CD4-positive, CD25-positive, alpha-beta regulatory T cell (primary cell): Measurements from ENCODE around the gene APOE. TPM values are rescaled to one million over a fixed set of nuclear protein-coding genes. Genes with fewer than 3 reads are reported as not detected.
"Not testable (repeated sequence)": the region's sequence is repeated elsewhere in the genome, so short reads cannot be mapped to it uniquely, and the experiment has no call there.

Source experiments
- ATAC-seq, 2 donors: fragments of 150-1000 bp; cut with Tn5 transposase; one replicate each; pipeline ENCODE4 v1.10.0; 2021; ENCODE audit warnings: low read depth in 2 of 2, moderate number of reproducible peaks in 2 of 2, moderate library complexity in 1 of 2
- DNase-seq, 3 donors: peaks; one replicate each; pipeline versions ENCODE4 v3.0.0 to v3.0.0-alpha.2; 2012 to 2022; ENCODE audit warnings: mixed read lengths in 1 of 3
- H3K27ac ChIP-seq: one replicate; pipeline ENCODE4 v1.7.0; 2013; ENCODE audit warnings: mild to moderate bottlenecking, low read length; ENCODE audit not compliant: insufficient read depth, poor library complexity, severe bottlenecking
- H3K27me3 ChIP-seq: one replicate; pipeline ENCODE4 v1.7.0; 2013; ENCODE audit warnings: low read length; ENCODE audit not compliant: control insufficient read depth, insufficient read depth
- H3K36me3 ChIP-seq: one replicate; pipeline ENCODE4 v1.7.0; 2013; ENCODE audit warnings: mild to moderate bottlenecking, low read length, moderate library complexity; ENCODE audit not compliant: control insufficient read depth, insufficient read depth
- H3K4me1 ChIP-seq: 2 replicates; pipeline ENCODE4 v1.7.0; 2013; ENCODE audit warnings: mild to moderate bottlenecking, low read length; ENCODE audit not compliant: insufficient read depth, control insufficient read depth, poor library complexity, severe bottlenecking
- H3K4me3 ChIP-seq: one replicate; pipeline ENCODE4 v1.7.0; 2013; ENCODE audit warnings: low read depth, mild to moderate bottlenecking, low read length, moderate library complexity
- H3K9me3 ChIP-seq, 2 experiments: 1 replicate in 1 of 2; 2 replicates in 1 of 2; pipeline ENCODE4 v1.7.0; 2013; ENCODE audit warnings: low read length in 2 of 2, mild to moderate bottlenecking in 1 of 2, moderate library complexity in 1 of 2; ENCODE audit not compliant: control insufficient read depth in 2 of 2
- H3K27ac Mint-ChIP-seq, 3 donors: one replicate each; pipeline ENCODE4 v1.8.0; 2020 to 2022; ENCODE audit warnings: mild to moderate bottlenecking in 3 of 3, mixed read lengths in 3 of 3, moderate library complexity in 2 of 3
- H3K27me3 Mint-ChIP-seq: one replicate; pipeline ENCODE4 v1.8.0; 2022; ENCODE audit warnings: mild to moderate bottlenecking, mixed read lengths
- H3K36me3 Mint-ChIP-seq: one replicate; pipeline ENCODE4 v1.8.0; 2020; ENCODE audit warnings: mixed read lengths
- H3K4me1 Mint-ChIP-seq, 4 donors: one replicate each; pipeline ENCODE4 v1.8.0; 2020 to 2022; ENCODE audit warnings: mixed read lengths in 4 of 4, mild to moderate bottlenecking in 1 of 4
- H3K4me3 Mint-ChIP-seq, 4 donors: one replicate each; pipeline ENCODE4 v1.8.0; 2020 to 2022; ENCODE audit warnings: mild to moderate bottlenecking in 4 of 4, mixed read lengths in 4 of 4, moderate library complexity in 3 of 4
- H3K9me3 Mint-ChIP-seq, 7 donors: one replicate each; pipeline ENCODE4 v1.8.0; 2020 to 2022; ENCODE audit warnings: mixed read lengths in 7 of 7, mild to moderate bottlenecking in 3 of 7, moderate library complexity in 2 of 7
- polyA plus RNA-seq, 4 donors: library from polyadenylated mRNA; unstranded; fragments of 300-500 nt; fragmentation: Illumina TruSeq; gene quantifications; one replicate each; pipeline ENCODE4 v1.2.3, GENCODE V29; 2021
- total RNA-seq: library from RNA; stranded (reverse); gene quantifications from one replicate; pipeline ENCODE4 v1.2.3, GENCODE V29; 2022

Gene APOE
- total RNA-seq: 1.4 TPM
- not detected for polyA plus RNA-seq

GRCh38 chr19:44905437-44906160, at the start of gene APOE:
TSS of gene APOE (plus strand) at chr19:44905796. CDS start at chr19:44906625, 829 bp downstream.
- Histone ChIP-seq H3K27me3 (no peaks in the 10 kb centered on the region), H3K4me1 (peaks cover 3% of the 10 kb centered on the region), H3K9me3 (no peaks in the 10 kb centered on the region), H3K27ac (no peak within 1 kb of the TSS), H3K36me3 (peaks cover 19% of the 10 kb centered on the region), H3K4me3 (no peak within 1 kb of the TSS)
- H3K27me3 Mint-ChIP-seq: peaks cover 35% of the 10 kb centered on the region
- no peak for ATAC-seq
- no peak for DNase-seq
- H3K4me1 Mint-ChIP-seq: peaks cover 0 to 15% (median 3%) of the 10 kb centered on the region in 4 donors
- H3K27ac Mint-ChIP-seq: no peak within 1 kb of the TSS
- no peaks in the 10 kb centered on the region for H3K36me3 Mint-ChIP-seq
- no peaks in the 10 kb centered on the region for H3K9me3 Mint-ChIP-seq
- H3K4me3 Mint-ChIP-seq: peak within 1 kb of the TSS in 1 of 4 donors; percentile 60

GRCh38 chr19:44856421-44857083, 49.0 kb upstream of the APOE start:
- Mint-ChIP-seq H3K36me3 (peaks cover 3% of the 10 kb centered on the region), H3K27me3 (peaks cover 21% of the 10 kb centered on the region), H3K27ac (no peak overlapping the region), H3K4me1 (peaks cover 0 to 2% (median 0%) of the 10 kb centered on the region in 4 donors), H3K4me3 (no peak overlapping the region), H3K9me3 (no peaks in the 10 kb centered on the region)
- Histone ChIP-seq H3K9me3 (no peaks in the 10 kb centered on the region), H3K4me1 (no peaks in the 10 kb centered on the region), H3K27ac (no peak overlapping the region), H3K4me3 (no peak overlapping the region), H3K27me3 (no peaks in the 10 kb centered on the region), H3K36me3 (no peaks in the 10 kb centered on the region)
- ATAC-seq: no peak
- no peak for DNase-seq

DNA sequence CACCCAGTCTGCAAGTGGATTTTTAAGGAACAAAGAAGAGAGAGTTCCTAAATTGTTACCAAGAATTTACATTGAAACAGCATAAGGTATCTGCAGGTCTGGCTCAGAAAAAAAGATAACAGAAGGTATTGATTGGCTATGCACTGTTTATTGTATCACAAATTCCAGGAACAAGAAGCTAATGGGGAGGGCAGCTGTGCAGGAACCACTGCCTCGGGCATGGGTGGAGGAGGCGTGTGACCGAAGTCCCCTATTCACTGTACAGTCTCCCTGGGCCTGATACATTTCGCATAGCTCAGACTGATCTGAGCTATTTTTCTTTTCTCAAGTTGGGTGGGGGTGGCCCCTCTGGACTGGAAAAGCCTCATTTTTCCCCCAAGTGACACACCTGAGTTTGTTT, 47.8 kb upstream of the APOE start:
- Histone ChIP-seq H3K9me3 (no peaks in the 10 kb centered on the region), H3K27ac (no peak overlapping the region), H3K27me3 (no peaks in the 10 kb centered on the region), H3K36me3 (no peaks in the 10 kb centered on the region), H3K4me1 (no peaks in the 10 kb centered on the region), H3K4me3 (no peak overlapping the region)
- ATAC-seq: no peak
- Mint-ChIP-seq H3K4me3 (no peak overlapping the region), H3K27ac (no peak overlapping the region), H3K36me3 (peaks cover 3% of the 10 kb centered on the region), H3K4me1 (peaks cover 0 to 2% (median 0%) of the 10 kb centered on the region in 4 donors), H3K9me3 (no peaks in the 10 kb centered on the region), H3K27me3 (peaks cover 17% of the 10 kb centered on the region)
- DNase-seq: no peak

DNA sequence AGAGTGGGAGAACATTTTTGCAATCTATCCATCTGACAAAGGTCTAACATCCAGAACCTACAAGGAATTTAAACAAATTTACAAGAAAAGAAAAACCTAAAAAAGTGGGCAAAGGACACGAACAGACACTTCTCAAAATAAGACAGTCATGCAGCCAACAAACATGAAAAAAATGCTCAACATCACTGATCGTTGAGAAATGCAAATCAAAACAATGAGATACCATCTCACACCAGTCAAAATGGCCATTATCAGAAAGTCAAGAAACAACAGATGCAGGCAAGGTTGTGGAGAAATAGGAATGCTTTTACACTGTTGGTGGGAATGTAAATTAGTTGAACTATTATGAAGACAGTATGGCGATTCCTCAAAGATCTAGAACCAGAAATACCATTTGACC, 44.0 kb upstream of the APOE start:
- H3K9me3 ChIP-seq, DNase-seq, H3K4me3 Mint-ChIP-seq, H3K9me3 Mint-ChIP-seq, H3K27ac Mint-ChIP-seq, H3K36me3 ChIP-seq, H3K4me1 Mint-ChIP-seq, H3K27ac ChIP-seq, H3K4me3 ChIP-seq, H3K27me3 ChIP-seq, H3K4me1 ChIP-seq, ATAC-seq, H3K36me3 Mint-ChIP-seq: not testable (repeated sequence)
- H3K27me3 Mint-ChIP-seq: peaks cover 13% of the 10 kb centered on the region

GRCh38 chr19:44863990-44864389, 41.6 kb upstream of the APOE start:
- peaks cover 0 to 3% (median 0%) of the 10 kb centered on the region in 4 donors for H3K4me1 Mint-ChIP-seq
- H3K4me3 ChIP-seq: no peak overlapping the region
- H3K4me1 ChIP-seq: no peaks in the 10 kb centered on the region
- peaks cover 11% of the 10 kb centered on the region for H3K27me3 Mint-ChIP-seq
- ATAC-seq (no peak), DNase-seq (no peak)
- H3K36me3 ChIP-seq: no peaks in the 10 kb centered on the region
- H3K9me3 Mint-ChIP-seq: peaks cover 0 to 1% (median 0%) of the 10 kb centered on the region in 7 donors
- peaks cover 2% of the 10 kb centered on the region for H3K36me3 Mint-ChIP-seq
- H3K4me3 Mint-ChIP-seq: no peak overlapping the region
- H3K27ac ChIP-seq: no peak overlapping the region
- no peak overlapping the region for H3K27ac Mint-ChIP-seq
- no peaks in the 10 kb centered on the region for H3K9me3 ChIP-seq
- no peaks in the 10 kb centered on the region for H3K27me3 ChIP-seq

- Mint-ChIP-seq H3K36me3 (no peaks in the 10 kb centered on the region), H3K27ac (no peak overlapping the region), H3K4me3 (peak overlapping the region in 1 of 4 donors; percentile 13), H3K9me3 (peaks cover 0 to 1% (median 0%) of the 10 kb centered on the region in 7 donors), H3K27me3 (peaks cover 12% of the 10 kb centered on the region), H3K4me1 (peaks cover 0 to 3% (median 0%) of the 10 kb centered on the region in 4 donors)
- H3K9me3 ChIP-seq: no peaks in the 10 kb centered on the region
- no peak overlapping the region for H3K27ac ChIP-seq
- no peak overlapping the region for H3K4me3 ChIP-seq
- no peaks in the 10 kb centered on the region for H3K4me1 ChIP-seq
- no peaks in the 10 kb centered on the region for H3K27me3 ChIP-seq
- H3K36me3 ChIP-seq: no peaks in the 10 kb centered on the region
- ATAC-seq (no peak), DNase-seq (no peak)
Measured at GRCh38 chr19:44865196-44865767, 40.3 kb upstream of the APOE start.

DNA sequence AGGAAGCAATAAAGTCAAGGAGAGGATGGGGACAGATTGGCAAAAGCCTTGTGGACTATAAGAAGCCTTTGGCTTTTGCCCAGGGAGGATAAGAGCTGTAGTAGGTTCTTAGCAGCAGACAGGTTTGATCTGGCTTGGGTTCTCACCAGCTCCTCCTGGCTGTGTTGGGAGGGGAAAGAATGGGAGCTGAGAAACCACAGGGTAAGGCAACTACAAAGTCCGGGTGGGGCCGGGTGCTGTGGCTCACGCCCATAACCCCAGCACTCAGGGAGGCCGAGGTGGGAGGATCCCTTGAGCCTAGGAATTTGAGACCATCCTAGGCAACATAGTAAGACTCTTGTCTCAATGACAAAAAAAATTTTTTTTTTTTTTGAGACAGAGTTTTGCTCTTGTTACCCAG, 38.9 kb upstream of the APOE start:
- no peaks in the 10 kb centered on the region for H3K36me3 ChIP-seq
- H3K9me3 Mint-ChIP-seq: peaks cover 0 to 1% (median 0%) of the 10 kb centered on the region in 7 donors
- no peaks in the 10 kb centered on the region for H3K4me1 ChIP-seq
- no peak overlapping the region for H3K4me3 ChIP-seq
- peak overlapping the region in 1 of 4 donors; percentile 39 for H3K4me3 Mint-ChIP-seq
- ATAC-seq: no peak
- no peak overlapping the region for H3K27ac ChIP-seq
- H3K36me3 Mint-ChIP-seq: no peaks in the 10 kb centered on the region
- H3K9me3 ChIP-seq: no peaks in the 10 kb centered on the region
- DNase-seq: no peak
- H3K27ac Mint-ChIP-seq: no peak overlapping the region
- H3K4me1 Mint-ChIP-seq: peaks cover 0 to 3% (median 0%) of the 10 kb centered on the region in 4 donors
- H3K27me3 Mint-ChIP-seq: peaks cover 8% of the 10 kb centered on the region
- no peaks in the 10 kb centered on the region for H3K27me3 ChIP-seq
